GM19035 (cell line): ENCODE measurements around the gene CORO7.
A peak's percentile ranks its signal among the peaks of the same experiment; 100 is the strongest.

Experiments
- ATAC-seq: cut with Tn5 transposase; IDR thresholded peaks from one replicate; pipeline ENCODE4 v1.9.1; 2021; ENCODE audit not compliant: unreplicated experiment

CORO7 gene

DNA sequence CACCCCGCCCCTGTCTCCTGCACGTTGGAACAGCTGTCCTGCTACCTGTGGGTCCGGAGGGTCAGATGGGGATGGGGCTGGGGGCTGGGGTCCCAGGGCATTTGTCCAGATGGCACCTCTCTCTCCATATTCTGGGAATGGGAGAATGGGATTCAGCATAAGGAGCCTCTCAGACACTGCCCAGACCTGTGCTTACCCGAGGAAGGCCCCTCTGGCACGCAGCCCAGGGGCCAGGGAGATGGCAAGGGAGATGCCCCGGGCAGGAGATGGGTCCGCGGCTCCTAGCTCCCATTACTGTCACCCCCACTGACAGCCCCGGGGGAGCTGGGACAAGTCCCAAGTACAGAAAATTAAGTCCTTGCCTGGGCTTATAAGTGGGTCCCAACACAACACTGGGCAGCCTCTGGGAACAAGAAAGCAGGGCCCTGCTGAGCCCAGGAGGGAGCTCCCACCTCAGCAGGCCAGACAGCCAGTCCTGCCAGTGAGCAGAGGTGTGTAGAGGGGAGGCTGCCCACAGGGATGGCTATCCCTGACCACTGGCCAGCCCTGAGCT, 43.0 kb downstream of the CORO7 start:
- no peak for ATAC-seq

DNA sequence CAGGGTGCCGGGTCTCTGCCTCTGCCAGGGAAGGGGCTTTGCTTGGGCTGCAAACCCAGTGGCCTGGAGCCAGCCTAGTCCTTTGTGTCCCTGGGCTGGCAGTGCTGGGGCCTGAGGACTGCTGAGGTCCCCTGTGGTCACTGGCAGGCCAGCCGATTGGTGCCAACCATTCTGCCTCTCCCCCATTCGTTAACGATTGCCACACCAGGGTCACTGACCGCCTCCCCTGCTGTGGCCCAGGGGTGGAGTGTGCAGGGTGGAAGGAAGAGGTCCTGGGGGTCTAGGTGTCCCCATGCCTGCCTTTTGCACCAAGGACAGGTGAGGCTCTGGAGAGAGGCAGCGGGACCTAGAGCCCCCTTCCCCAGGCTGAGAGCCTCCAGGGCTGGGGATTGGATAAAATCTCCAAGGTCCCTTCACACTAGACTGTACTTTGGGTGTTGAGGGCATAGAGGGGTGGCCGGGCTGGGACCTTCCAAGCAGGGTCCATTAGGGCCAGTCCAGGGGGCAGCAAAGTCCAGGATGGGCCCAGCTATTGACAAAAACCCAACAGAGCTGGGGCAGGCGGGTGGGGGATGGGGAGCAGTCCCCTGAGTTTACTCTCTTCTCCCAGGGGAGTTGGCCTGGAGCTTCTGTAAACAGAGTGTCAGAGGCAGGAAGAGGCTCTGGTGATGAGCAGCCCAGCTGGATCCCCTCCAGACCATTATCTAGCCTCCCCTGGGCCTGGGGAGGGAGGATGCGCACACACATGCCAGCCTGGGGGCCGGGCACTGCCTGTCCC, 43.6 kb downstream of the CORO7 start:
- ATAC-seq = no peak

DNA sequence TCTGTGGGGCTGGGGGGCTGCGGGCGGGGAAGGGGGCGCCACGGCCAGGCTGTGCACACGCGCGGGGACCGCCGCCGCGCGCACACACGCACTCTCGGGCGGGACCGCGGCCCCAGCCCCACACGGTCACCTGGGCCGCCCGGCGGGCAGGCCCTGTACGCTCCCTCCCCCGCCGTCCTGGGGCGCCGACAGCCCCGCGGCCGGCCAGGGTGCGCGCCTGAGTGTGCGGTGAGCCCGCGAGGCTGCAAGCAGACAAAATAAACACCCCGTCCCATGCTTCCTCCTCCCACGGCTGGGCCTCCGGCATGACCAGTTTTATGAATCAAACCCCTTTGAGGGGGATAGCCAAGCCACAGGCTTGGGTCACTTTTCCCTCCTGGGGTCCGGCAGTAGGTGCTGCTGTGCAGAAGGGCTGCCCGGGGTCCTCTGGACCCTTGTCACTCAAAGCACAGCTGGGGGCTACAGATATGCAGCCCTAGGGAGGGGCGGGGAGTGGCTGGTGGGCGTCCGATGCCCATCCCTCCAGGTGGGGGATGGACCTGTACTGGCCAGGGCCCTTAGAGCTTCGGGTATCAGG, 44.3 kb downstream of the CORO7 start:
- ATAC-seq = peak; percentile 21

DNA sequence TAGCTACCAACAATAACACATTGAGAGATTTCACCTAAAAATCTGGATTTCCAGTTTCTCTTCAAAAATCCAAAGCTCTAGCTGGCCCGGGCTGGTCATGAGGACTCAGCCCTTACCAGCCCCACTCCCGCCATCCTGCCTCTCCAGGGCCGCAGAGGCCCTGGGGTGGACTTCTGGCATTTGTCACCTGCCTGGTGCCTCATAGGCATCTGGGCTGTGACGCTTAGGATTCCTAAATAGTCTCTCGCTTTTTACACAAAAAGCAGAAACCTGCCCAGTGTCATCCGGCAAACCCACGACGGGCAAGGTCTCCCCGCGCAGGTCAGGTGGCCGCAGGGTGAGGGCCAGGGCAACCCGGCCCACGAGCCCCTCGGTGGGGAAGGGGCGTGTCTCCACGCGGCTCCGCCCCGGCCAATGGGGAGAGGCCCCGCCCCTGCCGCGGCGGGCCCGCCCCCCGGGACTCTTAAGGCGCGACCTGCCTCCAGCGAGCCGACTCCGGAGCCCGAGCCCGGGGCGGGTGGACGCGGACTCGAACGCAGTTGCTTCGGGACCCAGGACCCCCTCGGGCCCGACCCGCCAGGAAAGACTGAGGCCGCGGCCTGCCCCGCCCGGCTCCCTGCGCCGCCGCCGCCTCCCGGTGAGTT, 44.9 kb downstream of the CORO7 start, which contains the start of gene VASN:
Gene VASN, plus strand, starts transcription at position 492 of the 644 bp plus-strand sequence. CDS start 9,030 bp downstream, outside the sequence.
- ATAC-seq = peak; percentile 52

- ATAC-seq = no peak
Measured at GRCh38 chr16:4370570-4371356, 45.6 kb downstream of the CORO7 start.

DNA sequence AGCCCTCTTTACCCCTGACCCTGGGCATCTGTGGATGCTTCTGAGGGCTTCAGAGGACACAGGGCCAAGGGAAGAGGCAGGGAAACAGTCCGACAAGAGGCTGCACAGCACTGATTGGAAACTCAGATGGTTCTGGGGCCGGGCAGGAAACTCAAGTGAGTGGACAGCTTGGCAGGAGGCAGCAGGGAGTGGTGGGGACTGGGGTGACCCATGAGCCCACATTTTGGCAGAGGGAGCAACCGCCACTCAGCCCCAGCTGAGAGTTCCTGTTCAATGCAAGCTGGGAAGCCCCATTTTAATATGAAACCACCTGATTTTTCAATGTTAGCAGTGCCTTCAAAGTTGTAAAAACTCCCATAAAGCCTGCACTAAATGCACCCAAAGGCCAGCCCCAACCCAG, 46.2 kb downstream of the CORO7 start:
- no peak for ATAC-seq

DNA sequence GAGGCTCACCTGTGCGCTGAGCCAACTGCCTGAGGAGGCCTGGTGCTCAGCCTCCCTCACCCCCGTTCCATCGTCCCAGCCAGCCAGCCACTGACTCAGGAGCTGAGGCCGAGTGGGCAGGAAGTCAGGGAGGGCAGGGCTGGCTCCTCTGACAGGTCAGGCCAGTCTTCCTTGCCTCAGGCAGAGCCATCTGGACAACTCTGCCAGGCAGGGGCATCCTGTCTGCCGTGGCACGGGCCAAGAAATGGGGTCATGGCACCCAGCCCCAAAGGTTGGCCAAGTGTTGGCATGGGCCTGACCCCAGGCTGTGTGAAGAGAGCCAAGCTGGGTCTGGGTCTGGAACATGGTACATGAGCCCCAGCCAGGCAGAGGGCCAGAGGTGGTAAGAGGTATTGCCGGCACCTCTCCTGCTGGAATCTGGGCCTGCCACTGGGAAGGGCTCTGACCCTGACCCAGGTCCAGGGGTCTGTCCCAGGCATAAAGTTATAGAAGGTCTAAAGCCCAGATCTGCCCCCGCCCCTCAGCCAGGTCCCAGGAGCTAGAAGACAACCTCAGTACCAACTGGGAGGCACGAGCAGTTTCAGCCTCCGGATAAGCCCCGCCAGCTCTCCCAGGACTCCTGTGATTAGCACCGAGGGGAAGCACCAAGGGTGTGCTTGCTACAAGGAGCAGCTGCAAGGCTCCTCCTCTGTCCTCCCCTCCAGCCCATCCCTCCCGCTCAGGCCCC, 47.2 kb downstream of the CORO7 start:
- ATAC-seq = no peak

- no peak for ATAC-seq
Measured at GRCh38 chr16:4367393-4367856, 49.0 kb downstream of the CORO7 start.

DNA sequence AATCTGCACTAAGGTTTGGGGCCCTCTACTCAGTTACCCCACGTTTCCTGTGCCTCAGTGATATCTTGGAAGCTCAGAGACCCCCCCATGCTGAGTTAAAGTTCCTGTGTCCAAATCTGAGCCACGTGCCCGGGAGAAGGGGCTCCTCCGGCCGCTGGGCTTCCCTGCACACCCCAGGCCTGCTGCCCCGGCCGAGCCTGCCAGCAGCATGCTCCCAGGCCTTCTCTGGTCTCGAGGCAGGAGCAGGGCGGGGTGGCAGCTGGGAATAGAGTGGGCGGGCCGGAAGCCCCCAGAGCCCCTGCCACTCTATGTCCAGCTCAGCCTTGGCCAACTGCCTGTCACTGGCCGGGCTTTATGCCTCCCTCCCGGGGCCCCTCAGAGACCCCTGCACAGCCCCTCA, 50.4 kb downstream of the CORO7 start:
- ATAC-seq = no peak

GRCh38 chr16:4365615-4366014, 50.8 kb downstream of the CORO7 start:
- no peak for ATAC-seq

DNA sequence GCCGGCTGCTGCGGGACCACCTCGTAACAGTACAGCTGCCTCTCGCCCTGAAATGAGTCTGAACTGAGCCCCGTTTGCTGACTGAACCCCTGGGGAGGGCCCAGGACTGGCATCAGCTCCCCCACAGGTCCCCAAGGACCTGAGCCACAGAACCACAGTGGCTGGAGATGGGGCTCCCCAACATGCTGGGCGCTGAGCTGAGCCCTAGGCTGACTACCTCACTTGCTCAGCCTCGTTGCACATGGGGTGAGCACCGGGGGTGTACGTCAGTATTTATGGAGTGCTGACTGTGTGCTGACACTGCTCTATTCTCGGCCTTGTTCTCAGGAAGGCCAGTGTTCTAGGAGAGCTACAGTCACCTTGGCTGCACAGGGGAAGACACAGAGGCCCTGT, 51.4 kb downstream of the CORO7 start:
- no peak for ATAC-seq

GRCh38 chr16:4364196-4365013, 52.0 kb downstream of the CORO7 start:
- no peak for ATAC-seq

GRCh38 chr16:4362476-4363135, 53.8 kb downstream of the CORO7 start:
- ATAC-seq = no peak

- ATAC-seq = no peak
Measured at GRCh38 chr16:4361944-4362311, 54.5 kb downstream of the CORO7 start.

DNA sequence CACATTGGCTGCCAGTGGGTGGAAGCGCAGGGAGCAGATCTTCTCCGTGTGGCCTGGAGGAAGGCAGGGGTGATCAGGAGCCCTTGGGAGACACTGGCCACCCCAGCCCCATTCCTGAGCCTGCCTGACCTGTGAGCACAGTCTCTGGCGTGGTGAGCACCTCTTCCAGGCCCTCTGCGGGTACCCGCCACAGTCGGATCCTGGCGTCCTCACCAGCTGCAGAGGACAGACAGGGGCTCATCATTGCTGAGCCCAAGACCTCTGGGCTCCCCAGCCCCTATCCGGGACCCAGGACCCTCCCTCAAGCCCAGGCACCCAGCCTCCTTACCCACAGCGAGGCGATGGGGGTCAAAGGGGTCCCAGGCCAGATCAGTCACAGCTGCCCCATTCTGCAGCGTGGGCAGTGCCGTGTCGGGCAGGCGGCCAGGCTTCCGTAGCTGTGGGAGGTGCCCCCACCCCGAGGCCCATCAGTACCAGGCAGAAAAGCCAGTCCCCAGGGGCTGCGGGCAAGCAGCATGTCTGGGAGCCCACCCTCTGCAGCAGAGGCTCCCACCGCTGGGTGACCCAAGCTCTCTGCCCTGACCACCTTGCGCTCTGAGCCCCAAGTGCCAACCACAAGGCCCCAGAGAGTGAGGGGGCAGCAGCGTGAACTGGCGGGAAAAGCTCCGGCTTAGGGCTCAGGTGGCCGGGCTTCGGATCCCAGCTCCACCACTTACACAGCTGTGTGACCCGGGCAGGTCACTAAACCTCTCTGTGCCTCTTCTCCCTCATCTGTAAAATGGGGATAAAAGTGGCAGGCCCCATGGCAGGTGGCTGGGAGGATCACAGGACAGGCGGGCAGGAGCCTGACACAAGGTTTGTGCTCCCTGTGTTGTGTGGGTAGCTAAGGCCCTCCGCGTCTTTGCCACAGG, 55.1 kb downstream of the CORO7 start:
- no peak for ATAC-seq

DNA sequence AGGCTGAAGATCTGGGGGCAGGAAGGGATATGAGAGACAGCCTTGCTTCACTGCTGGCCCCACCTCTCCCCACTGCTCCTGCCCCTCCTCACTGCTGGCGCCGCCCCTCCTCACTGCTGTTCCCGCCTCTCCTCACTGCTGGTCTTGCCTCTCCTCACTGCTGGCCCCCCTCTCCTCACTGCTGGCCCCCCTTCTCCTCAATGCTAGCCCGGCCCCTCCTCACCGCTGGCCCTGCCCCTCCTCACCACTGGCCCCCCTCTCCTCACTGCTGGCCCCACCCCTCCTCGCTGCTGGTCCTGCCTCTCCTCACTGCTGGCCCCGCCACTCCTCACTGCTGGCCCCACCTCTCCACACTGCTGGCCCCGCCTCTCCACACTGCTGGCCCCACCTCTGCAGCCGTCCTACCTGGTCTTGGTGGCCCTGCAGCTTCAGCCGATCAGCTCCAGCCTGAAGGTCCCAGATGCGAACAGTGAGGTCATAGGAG, 55.8 kb downstream of the CORO7 start:
- no peak for ATAC-seq

GRCh38 chr16:4359914-4360313, 56.5 kb downstream of the CORO7 start:
- no peak for ATAC-seq
